ENCODE measurements around the gene NEAT1. TPM values are rescaled to one million over a fixed set of nuclear protein-coding genes. Genes with fewer than 3 reads are reported as not detected.
A peak's percentile ranks its signal among the peaks of the same experiment; 100 is the strongest.

The NEAT1 gene
- total and polyA plus RNA-seq, 9 of the 15 experiments (the other 6 are each of a cell fraction or from before 2014, with no cell fraction given) = 20.1 to 389 (median 62.8) TPM

DNA sequence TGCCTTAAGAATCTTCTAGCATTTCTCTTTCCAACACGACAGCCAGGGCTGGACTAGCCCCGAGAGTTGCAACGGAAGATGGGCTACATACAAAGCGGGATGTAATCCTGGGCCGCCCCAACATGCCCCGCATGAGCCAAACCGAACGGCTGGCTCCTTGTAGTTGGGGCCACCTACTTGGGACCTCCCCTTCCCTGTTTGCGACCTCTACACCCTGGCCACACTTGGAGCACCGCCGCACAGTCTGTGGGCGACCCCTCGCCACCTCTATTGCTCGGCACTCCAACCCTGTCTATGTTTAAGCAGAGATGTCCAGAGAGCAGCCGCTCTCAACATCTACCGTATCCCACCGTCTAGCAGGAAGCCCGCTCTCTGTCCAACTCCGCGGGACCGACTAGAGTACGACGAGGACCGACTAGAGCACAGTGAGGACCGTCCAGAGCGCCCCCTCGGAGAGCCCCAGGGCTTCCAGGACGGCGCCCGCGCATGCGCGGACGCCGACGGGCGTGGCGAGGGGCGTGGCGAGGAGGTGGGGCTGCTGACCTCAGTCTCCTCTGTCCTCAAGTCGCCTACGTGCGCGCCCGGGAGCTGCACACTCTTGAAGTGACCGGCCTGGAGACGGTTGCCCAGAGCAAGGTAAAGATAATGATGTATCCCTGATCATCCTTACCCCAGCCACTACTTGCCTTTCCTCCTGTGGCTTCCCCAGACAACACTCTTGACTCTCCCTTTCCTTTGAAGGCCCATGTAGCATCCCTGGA lies 32.3 kb downstream of the NEAT1 start (continued):
- no peak for TF ChIP-seq TGIF2 (CRISPR knock-in tag; IDR thresholded peaks at IDR 0.05)
- TF ChIP-seq MYNN (IDR thresholded peaks at IDR 0.05) = peak; percentile 52; the same call in 1 of the 2 replicates
- no peak for TF ChIP-seq MYNN (CRISPR knock-in tag; IDR thresholded peaks at IDR 0.05)
- no peak for TF ChIP-seq SRF (CRISPR knock-in tag; IDR thresholded peaks at IDR 0.05)
- TF ChIP-seq RHOXF2B (CRISPR knock-in tag; conservative IDR thresholded peaks at IDR 0.05) = no peak
- no peak for TF ChIP-seq TCF3 (CRISPR knock-in tag; IDR thresholded peaks at IDR 0.05)
- no peak; the same call in 1 of the 2 replicates for TF ChIP-seq HDAC2 (IDR thresholded peaks at IDR 0.05)
- no peak for TF ChIP-seq DDX20 (tag; IDR thresholded peaks at IDR 0.05; ENCODE audit: low read depth)
- peak; percentile 27; the same call in 1 of the 2 replicates for TF ChIP-seq NCOR1 (IDR thresholded peaks at IDR 0.05)
- TF ChIP-seq E2F6 (IDR thresholded peaks at IDR 0.05; ENCODE audit: borderline replicate concordance in 1 of 2, extremely low read depth in 1 of 2, insufficient read depth in 1 of 2, insufficient read length in 1 of 2, low read depth in 1 of 2, low read length in 1 of 2, poor library complexity in 1 of 2, severe bottlenecking in 1 of 2) = peak; percentile 15 to 24
- no peak for TF ChIP-seq BRD4 (IDR thresholded peaks at IDR 0.05)
- TF ChIP-seq HNRNPH1 (optimal IDR thresholded peaks at IDR 0.05; ENCODE audit: low read depth, low read length) = no peak
- TF ChIP-seq IRF1 (CRISPR knock-in tag; IDR thresholded peaks at IDR 0.05; ENCODE audit: borderline replicate concordance) = no peak
- TF ChIP-seq, protein P1, sequence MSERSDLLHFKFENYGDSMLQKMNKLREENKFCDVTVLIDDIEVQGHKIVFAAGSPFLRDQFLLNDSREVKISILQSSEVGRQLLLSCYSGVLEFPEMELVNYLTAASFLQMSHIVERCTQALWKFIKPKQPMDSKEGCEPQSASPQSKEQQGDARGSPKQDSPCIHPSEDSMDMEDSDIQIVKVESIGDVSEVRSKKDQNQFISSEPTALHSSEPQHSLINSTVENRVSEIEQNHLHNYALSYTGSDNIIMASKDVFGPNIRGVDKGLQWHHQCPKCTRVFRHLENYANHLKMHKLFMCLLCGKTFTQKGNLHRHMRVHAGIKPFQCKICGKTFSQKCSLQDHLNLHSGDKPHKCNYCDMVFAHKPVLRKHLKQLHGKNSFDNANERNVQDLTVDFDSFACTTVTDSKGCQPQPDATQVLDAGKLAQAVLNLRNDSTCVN (CRISPR knock-in tag; IDR thresholded peaks at IDR 0.05) = no peak
- TF ChIP-seq ZNF197 (CRISPR knock-in tag; IDR thresholded peaks at IDR 0.05; ENCODE audit: low read depth) = no peak
- no peak for TF ChIP-seq ZNF23 (CRISPR knock-in tag; IDR thresholded peaks at IDR 0.05)
- no peak for TF ChIP-seq ELF4 (CRISPR knock-in tag; IDR thresholded peaks at IDR 0.05)
- peak; percentile 82 for TF ChIP-seq SP1 (CRISPR knock-in tag; IDR thresholded peaks at IDR 0.05)
- no peak for TF ChIP-seq RBM39 (optimal IDR thresholded peaks at IDR 0.05; ENCODE audit: low read depth, low read length)
- no peak for TF ChIP-seq ZSCAN29 (IDR thresholded peaks at IDR 0.05)
- no peak for TF ChIP-seq KAT8 (IDR thresholded peaks at IDR 0.05; ENCODE audit: low read depth)

Data from K562 (cell line).